Stimulated activated CD8-positive, alpha-beta memory T cell treated with anti-CD3 and anti-CD28 coated beads, Interleukin-4, amount 100 ng/mL, for 4 hours (primary cell): Measurements from ENCODE around the gene SRL.

Experiments
- DNase-seq, 2 donors: peaks; one replicate each; pipeline ENCODE4 v3.0.0-alpha.2; 2020; ENCODE audit warnings: low read depth in 2 of 2, low spot score in 1 of 2

SRL gene

DNA sequence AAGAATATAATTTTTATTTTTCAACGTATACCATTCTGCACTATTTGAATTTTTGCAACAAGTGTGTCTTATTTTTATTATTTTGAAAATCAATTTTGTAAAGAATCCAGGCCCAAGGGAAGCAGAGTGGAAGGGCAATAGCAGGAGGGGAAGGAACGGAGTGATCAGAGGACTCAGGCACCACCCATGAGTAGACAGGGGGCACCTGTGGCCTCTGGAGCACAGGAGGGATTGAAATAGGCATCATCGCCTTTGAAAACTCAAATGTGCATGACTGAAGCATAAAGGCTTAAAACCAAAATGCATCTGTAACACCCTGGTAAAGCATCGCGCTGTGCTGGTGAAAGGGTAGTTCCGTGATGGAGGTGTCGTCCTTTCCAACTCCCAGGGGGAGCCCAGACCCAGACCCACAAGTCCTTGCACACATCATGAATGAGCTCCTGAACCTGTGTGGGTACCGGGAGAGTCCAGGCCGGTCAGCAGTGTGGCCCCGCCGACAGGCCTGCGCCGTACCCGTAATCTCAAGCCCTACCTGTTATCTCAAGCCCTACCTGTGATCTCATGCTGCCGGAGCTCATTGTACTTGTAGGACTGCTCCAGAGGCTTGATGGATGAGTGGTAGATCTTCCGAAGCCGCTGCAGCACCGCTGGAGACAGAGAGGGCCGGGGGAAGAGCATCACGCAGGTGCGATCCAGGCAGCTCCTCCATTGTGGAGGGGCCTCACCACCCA lies 39.1 kb downstream of the SRL start:
- no peak for DNase-seq

DNA sequence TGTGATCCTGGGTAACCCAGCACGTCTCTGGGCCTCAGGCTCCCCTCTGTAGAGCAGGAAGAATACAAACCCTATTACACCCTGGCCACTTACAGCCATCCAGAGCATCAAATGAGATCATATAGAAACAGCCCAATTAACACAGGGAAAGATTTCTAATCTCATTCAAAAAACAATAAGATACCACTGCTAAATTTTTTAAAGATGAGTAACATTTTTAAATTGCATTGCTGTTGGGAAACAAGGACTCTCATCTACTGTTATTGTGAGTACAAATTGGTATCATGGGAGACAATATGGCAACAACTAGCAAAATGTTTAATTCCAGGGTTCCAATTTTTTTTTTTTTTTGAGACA lies 41.1 kb downstream of the SRL start:
- no peak for DNase-seq

GRCh38 chr16:4200000-4200780 lies 41.7 kb downstream of the SRL start:
- DNase-seq, result no peak

- no peak for DNase-seq
Measured at GRCh38 chr16:4198816-4199215, 43.1 kb downstream of the SRL start.

DNA sequence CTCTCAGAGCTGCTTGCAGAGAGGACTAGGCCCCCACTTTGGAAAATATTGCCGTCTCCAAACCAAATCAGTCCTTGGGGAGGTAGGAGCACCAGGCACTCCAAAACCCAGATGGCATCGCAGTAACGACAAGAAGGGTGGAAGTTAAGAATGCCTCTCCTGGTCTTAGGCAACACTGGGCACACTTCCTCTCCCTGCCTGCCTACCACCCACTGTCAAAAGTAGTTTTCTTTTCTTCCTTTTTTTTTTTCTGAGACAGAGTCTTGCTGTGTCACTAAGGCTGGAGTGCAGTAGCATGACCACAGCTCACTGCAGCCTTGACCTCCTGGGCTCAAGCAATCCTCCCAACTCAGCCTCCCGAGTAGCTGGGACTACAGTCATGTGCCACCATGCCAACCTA lies 47.2 kb downstream of the SRL start:
- no peak for DNase-seq

DNA sequence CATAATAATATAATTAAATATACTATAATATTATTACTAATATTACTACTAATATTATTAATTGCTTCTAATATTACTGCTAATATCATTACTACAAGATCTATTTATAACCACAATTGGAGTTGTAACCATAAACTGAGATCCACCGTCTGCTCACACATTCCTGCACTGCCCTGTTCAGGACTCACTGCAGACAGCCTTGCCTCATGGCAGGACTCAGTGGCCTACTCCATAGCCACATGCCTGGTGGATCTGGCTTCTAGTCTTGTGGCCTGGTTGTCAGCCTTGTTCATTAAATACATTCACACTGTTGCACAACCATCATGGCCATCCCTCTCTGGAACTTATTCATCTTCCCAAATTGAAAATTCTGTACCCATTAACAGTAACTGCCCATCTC lies 48.0 kb downstream of the SRL start:
- no peak for DNase-seq

DNA sequence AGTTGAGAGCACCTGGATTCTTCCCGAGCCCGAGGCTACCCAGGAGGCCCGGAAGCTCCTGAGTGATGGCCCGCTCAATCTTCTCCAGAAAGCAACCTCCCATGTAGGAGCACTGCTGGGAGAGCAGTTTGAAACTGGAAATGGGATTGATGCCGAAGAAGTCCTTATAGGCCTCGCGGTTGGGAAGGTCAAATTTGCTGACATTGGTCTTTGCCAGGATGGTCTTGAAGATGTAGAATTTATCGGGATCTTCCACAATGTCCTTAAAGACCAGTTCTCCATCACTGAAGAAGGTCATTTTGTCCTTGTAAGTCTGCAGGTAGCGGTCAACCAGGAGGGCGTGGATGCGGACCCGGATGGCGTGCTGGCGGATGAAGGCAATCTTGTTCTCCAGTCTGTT lies 49.7 kb downstream of the SRL start:
- DNase-seq, result no peak

DNA sequence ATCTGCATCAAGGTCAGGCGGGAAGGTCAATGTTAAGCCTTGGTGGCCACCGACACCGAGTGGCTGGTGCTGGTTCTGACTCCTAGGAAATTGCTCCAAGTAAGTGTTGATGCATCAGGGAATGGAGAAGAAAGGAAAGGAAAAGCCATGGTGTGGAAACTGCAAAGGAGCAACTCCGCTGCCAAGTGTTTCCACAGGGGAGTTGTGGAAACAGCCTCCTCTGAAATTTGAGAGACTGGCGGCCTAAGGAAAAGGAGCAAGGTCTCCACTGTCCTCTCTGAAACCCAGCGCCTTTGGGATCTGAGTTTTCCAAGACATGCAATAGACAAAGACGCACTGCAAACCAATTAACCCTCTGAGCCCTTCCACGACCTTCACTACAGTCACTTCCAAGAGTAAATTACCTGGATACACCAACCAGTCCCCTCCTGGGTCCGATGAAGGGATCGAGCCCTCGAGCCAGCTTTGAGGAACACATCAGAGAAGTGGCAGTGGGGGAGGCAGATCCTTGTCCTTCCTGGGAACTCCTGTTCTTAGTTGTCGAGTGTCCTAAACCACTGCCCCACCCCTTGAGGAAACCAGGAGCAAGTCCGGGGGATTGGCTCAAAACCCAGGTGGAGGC lies 51.1 kb downstream of the SRL start:
- DNase-seq, result no peak

DNA sequence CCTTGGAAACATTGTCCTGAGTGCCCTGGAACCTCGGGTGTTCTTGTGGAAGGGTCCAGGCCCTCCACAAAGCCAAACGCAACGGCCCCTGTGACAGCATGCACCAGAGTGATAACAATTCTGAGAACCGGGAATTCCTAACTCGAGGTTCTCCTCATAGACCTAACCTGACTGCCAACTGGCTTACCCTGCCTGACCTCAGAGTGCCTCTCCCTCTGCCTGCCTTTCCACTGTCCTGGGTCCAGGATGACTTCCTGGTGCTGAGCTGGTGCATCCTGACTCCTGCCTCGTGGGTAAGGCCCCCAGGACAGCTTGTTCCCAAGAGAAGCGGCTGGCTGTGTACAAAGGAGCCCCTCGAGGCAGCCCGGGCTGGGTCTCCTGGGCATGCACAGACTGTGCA lies 51.8 kb downstream of the SRL start:
- no peak for DNase-seq

DNA sequence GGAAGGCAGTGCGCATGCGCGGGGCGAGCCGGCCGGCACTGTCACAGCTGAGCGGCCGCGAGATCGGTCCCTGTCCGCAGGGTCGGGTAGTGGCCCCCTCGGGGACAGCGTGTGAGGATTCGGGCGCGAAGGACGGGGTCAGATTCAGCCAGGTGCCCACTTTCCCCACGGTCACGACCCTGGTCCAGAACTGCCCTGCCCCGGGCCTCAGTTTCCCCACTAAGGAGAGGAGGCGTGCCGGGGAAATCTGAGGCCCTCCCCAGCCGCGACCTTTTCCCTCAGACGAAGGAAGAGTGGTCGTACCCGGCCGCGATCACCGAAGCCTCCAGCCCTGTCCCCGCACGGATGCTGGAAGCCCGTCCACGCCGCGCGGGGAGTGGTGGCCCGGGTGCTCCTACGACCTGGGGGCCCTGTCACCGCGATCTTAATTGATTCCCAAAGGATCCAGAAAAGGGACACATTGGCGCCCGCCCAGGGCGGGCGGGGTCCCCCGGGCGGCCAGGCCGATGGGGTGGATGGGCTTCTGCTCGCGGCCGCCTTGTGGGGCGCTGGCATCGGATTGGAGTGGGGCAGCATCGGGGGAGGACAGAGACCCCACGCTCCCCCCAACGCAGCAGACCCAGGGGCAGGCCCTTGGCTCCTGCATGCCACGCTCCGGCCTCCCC lies 57.7 kb downstream of the SRL start:
- peak in 1 of 2 donors; percentile 70 for DNase-seq

GRCh38 chr16:4183237-4184037 lies 58.4 kb downstream of the SRL start:
- peak; percentile 3 to 79 for DNase-seq

GRCh38 chr16:4182581-4183236 lies 59.2 kb downstream of the SRL start:
- DNase-seq, result no peak

DNA sequence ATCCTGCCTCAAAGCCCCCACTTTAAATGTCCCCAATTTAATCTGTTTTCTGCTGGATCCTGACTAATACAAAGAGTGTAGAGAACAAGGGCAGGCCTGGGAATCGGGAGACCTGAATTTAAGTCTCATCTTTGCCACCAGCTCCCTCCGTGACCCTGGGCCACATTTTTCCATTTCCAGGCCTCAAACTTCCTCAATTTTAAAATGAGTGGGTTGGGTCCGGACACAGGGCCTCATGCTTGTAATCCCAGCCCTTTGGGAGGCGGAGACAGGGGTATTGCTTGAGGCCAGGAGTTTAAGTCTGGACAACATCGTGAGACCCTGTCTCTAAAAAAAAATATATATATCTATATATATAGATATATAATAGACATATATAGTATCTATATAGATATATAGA lies 61.4 kb downstream of the SRL start:
- DNase-seq, result no peak

- no peak for DNase-seq
Measured at GRCh38 chr16:4179763-4180260, 62.1 kb downstream of the SRL start.

GRCh38 chr16:4179020-4179419 lies 62.9 kb downstream of the SRL start:
- no peak for DNase-seq

DNA sequence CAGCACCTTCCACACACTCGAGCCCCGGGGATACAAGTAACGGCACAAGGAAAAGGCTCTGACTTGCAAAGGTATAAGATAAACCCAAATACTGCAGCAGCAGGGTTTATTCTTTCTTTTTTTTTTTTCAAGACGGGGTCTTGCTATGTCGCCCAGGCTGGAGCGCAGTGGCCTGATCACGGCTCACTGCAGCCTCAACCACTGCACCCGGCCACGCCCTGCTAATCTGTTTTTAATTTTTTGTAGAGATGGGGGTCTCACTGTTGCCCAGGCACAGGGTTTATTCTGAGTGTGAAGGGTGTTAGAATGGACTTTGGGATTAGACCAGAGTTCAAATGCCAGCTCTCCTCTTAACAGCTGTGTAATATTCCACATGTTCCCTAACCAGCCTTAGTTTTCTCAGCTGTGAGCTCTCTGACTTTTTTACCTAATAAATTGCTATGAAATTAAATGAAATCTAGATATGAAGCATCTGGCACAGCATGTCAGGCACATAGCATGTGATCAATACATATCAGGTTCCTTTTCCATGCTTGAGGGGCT lies 63.3 kb downstream of the SRL start:
- no peak for DNase-seq

- no peak for DNase-seq
Measured at GRCh38 chr16:4176906-4177417, 64.9 kb downstream of the SRL start.

GRCh38 chr16:4175849-4176248 lies 66.0 kb downstream of the SRL start:
- no peak for DNase-seq

DNA sequence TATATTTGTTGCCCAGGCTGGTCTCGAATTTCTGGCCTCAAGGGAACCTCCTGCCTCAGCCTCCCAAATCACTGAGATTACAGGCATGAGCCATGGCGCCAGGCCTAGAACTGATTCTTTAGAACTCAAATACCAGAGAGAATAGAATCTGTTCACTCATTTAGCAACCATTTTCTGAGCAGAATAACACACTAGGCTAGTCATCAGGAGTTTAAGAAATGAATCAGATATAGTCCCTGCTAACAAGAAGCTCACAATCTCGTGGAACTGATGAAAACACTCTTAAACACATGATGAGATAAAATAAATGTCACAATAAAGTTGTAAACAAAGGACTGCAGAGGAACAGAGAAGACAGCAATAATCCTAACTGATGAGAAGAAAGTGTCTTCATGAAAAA lies 69.8 kb downstream of the SRL start:
- DNase-seq, result no peak

DNA sequence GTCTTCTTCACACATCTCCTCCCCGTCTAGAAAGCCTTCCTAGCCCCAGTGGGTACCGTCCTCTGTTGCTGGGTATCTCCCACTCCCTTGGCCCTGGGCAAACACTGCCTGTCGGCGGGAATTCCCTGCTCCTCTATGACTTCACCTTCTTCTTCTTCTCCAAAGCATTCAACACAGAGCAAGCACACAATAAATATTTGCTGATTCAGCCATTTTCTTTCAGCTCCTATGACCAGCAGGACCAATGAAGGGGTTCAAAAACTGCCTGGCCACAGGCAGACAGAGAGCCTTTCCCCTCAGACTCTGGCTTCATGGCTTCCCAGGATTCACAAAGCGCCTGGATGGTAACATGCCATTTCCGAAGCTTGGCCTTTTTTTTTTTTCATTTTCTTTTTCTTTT lies 72.5 kb downstream of the SRL start:
- DNase-seq, result no peak
